ENCODE data around the gene ATP5IF1. TPM values are rescaled to one million over a fixed set of nuclear protein-coding genes. Genes with fewer than 3 reads are reported as not detected.

ATP5IF1 gene
- total and polyA plus RNA-seq, 9 of the 15 experiments (the other 6 are each of a cell fraction or from before 2014, with no cell fraction given), result 292 to 1,422 (median 388) TPM

- TF ChIP-seq E4F1 (CRISPR knock-in tag; IDR thresholded peaks at IDR 0.05; ENCODE audit: borderline replicate concordance) (no peak), ARID3B (CRISPR knock-in tag; IDR thresholded peaks at IDR 0.05; ENCODE audit: borderline replicate concordance) (no peak), ZNF197 (CRISPR knock-in tag; IDR thresholded peaks at IDR 0.05; ENCODE audit: low read depth) (no peak), ZNF707 (CRISPR knock-in tag; conservative IDR thresholded peaks at IDR 0.05) (no peak), PHB2 (IDR thresholded peaks at IDR 0.05; ENCODE audit: low read depth) (no peak), RBM25 (IDR thresholded peaks at IDR 0.05; ENCODE audit: low read depth, low read length, severe bottlenecking) (peak; percentile 88), ADNP (tag; IDR thresholded peaks at IDR 0.05) (no peak), FOXK1 (CRISPR knock-in tag; IDR thresholded peaks at IDR 0.05; ENCODE audit: borderline replicate concordance) (no peak; the same call in 1 of the 2 replicates), SREBF2 (CRISPR knock-in tag; IDR thresholded peaks at IDR 0.05) (no peak), ZC3H8 (IDR thresholded peaks at IDR 0.05) (no peak), TFAM (CRISPR knock-in tag; conservative IDR thresholded peaks at IDR 0.05) (no peak), ZNF212 (CRISPR knock-in tag; IDR thresholded peaks at IDR 0.05) (no peak), ZNF655 (CRISPR knock-in tag; IDR thresholded peaks at IDR 0.05) (no peak), DDX20 (tag; IDR thresholded peaks at IDR 0.05; ENCODE audit: low read depth) (no peak), SRSF3 (IDR thresholded peaks at IDR 0.05; ENCODE audit: insufficient read depth, low read length) (peak; percentile 89; the same call in 1 of the 2 replicates), TCF7L2 (IDR thresholded peaks at IDR 0.05; ENCODE audit: low read depth, low read length) (no peak), SPI1 (IDR thresholded peaks at IDR 0.05; ENCODE audit: borderline replicate concordance, low read depth, low read length) (no peak), GTF2F1 (IDR thresholded peaks at IDR 0.05; ENCODE audit: low read depth, low read length) (no peak), DEAF1 (CRISPR knock-in tag; IDR thresholded peaks at IDR 0.05) (no peak), MEIS2 (IDR thresholded peaks at IDR 0.05; ENCODE audit: partially characterized antibody) (peak; percentile 1), ASH1L (IDR thresholded peaks at IDR 0.05; ENCODE audit: borderline replicate concordance, low read depth, partially characterized antibody) (peak; percentile 98)
These were observed at the start of gene ATP5IF1 (continued) for GRCh38 chr1:28235755-28236655.

Measured in K562 (cell line).